ENCODE data around the gene MED10.

The MED10 gene, protein sequence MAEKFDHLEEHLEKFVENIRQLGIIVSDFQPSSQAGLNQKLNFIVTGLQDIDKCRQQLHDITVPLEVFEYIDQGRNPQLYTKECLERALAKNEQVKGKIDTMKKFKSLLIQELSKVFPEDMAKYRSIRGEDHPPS

DNA sequence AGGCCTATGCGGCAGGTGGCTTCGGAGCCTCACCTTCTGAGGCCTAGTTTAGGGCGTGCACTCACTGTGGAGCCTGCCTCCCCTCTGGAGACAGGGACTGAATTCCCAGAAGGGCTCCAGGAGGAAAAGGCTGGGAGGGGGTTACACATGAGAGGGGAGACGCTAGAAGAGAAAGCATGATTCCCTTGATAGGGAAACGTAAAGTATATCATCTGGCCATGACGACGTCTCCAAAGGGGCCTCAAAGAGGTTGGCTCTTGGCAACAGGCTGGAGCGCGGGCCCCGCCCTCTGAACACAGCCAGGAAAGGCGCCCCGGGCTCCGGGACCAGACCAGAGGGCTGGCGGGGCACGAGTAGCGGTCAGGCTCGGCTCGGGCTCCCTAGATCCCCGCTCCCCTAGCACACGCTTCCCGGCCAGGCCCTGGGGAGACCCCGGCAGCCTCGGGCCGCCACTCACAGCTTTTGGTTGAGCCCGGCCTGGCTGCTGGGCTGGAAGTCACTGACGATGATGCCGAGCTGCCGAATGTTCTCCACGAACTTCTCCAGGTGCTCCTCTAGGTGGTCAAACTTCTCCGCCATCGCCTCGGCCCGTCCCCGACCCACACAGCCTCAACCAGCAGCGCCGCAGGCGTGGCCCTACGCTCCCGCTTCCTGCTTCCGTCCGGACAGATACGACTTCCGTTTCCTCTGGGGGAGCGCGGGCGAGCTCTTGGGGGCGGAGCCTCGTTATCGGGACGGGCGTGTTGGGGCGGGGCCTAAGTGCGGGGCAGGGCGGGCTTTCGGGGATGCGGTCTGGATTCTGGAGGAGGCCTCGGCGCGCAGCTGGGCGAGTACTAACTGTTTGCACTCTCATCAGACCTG lies at the start of gene MED10:
MED10 (minus strand) TSS at position 643 of the 861 bp plus-strand sequence; CDS start at position 579, 64 bp downstream.
- DNase-seq (ENCODE audit: low read depth) = peak; percentile 56

DNA sequence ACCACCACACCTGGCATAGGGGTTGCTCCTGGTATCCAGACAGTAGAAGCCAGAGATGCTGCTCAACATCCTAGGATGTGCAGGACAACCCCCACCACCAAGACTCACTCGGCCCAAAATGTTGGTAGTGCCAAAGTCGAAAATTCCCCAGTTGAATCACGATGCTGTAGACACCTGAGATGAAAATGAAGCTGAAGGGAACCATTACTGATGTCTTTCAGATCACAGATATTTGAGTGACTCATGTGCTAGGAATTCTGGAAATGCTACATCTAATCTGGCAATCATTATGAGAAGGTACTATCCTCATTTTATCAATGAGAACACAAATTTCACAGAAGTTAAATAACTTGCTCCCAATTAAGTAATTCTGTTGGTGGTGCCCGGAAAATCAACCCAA lies 49.3 kb upstream of the MED10 start:
- DNase-seq (ENCODE audit: low read depth) = no peak

DNA sequence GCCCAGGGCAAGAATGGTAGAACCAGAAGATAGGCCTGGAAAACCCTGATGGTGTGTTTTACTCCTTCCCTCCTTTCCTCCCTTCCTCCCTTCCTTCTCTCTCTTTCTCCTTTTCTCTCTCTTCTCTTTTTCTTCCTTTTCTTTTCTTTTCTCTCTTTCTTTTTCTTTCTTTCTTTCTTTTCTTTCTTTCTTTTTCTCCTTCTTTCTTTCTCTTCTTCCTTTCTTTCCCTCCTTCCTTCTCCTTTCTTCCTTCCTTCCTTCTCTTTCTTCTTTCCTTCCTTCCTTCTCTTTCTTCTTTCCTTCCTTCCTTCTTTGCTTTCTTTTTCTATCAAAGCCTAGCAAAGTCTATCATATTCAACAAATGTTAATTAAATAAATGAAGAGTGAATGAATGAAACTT lies 46.4 kb upstream of the MED10 start:
- no peak for DNase-seq (ENCODE audit: low read depth)

DNA sequence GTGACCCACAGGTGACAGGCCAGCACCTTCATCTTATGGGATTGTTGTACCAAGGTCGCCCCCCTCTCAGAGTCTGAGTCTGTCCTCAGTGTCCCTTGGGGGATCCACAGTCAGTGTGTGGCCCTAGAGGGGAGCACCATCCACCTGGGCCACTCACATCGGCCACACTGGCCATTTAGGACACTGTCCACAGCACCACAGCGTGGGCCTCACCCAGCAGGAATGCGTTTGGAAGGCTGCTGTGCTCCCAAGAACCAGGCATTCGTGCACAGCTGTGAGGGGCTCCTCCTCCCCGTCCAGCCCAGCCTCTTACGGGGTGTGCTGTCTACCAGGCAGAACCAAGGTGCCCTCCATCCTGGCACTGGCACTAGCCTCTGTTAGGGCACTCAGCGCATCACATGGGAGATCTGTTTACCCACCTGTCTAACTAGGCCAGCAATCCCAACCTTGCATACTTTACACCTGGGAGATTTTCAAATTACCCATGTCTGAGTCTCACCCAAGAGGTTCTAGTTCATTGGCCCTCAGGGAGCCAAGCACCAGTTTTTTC lies 45.8 kb upstream of the MED10 start:
- DNase-seq (ENCODE audit: low read depth) = no peak

DNA sequence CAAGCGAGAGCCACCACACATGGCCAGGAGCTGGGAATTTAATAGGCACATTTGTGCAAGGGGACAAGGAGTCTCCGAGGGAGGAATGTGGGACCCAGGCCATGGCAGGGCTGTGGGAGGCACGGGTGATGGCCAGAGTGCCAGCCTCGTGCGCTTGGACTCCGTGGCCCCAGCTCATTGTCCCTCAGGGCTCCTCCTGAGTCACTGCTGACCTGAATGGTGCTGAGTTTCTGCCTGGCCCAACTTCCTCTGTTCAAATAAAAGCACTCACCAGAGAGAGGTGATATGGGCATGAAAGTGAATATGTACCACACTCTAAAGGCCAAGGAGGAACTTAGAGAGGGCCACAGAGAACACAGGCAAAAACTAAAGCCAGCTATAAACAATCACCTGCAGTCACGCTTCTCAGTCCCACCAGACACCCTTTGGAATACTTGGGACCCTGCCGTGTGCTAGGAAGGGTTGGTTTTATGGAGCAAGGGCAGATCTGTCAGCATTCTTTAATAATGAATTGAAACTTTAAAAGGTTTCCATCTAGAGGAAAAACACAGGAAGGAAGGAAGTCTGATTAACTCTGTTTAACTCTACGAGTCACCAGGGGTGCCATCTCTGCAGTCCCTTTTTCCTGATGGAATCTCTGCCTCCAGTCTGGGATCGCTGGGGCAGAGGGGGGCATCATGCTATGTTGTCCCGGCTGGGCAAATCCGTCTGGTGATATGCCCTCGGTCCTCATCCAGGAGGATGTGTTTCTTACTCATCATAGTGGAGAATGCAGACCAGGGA lies 45.2 kb upstream of the MED10 start:
- DNase-seq (ENCODE audit: low read depth) = no peak

DNA sequence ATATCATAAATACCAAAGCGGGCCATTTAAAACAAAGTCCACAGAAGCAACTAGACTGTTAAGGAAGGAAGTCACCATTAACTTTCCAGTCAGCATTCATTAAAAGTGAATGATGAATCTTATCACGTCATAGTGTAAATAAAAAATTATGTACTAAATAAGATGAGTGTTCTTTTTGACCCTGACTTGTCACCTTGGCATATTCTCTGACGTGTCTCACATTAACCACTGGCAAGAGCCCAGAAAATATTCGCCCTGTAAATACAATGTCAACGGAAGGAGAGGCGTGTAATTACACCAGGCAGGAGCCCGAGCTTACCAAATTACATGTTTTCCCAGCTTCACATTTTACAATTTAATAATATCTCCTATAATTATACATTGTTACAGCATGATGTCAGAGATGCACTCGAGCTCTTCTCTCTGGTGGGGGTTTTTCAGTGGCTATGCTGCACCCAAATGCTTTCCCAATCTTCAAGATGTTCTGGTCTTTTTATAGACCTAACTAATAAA lies 41.0 kb upstream of the MED10 start:
- DNase-seq (ENCODE audit: low read depth) = no peak

DNA sequence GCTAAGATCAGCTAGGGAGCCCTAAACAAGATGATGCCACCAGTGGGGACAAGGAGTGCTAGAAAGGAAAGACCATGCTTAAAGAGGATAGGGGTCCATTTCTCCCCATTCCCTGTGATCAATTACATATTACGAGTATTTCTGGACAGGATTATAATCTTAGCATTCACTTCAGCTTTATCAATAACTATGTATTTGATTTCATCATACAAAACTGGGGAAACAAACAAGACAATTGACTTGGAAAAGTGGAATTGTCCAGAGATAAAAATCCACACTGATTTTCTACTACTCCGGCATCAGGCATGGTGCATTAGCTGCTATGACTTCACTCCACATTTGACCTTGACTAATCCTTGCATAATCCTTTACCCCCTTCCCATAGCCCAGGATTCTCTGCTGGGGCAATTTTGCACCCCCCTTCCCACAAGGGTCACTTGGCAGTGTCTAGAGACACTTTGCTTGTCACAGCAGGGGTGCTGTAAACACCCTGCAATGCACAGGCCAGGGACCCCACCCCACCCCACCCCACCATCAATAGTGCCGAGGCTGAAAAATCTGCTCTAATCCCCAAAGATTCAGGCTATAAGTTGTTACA lies 40.4 kb upstream of the MED10 start:
- DNase-seq (ENCODE audit: low read depth) = no peak

DNA sequence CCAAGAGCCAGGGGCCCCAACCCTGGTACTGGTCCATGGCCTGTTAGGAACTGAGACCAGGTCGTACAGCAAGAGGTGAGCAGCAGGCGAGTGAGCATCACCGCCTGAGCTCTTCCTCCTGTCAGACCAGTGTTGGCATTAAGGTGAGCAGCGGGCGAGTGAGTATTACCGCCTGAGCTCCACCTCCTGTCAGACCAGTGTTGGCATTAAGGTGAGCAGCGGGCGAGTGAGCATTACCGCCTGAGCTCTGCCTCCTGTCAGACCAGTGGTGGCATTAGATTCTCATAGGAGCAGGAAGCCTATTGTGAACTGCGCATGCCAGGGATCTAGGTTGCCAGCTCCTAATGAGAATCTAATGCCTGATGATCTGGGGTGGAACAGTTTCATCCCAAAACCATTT lies 39.3 kb upstream of the MED10 start:
- DNase-seq (ENCODE audit: low read depth) = no peak

DNA sequence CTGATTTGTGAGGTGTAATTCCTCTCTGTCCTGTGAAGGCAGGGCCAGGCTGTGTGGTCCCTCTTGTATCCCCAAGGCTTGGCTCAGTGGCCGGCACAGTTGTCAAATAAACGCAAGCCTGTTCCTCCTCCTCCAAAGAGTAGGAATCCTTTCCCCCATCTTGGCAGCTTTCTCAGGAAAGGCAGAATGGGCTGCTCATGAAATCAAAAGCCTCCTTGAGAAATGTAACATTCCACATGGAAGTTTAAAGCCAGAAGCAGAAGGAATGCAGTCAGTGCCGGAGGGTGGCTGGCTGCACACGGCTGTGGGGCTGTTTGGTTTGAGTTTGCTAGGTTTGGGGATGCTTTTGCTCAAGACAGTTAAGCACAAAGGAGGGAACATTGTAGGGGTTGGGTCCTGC lies 34.5 kb upstream of the MED10 start:
- no peak for DNase-seq (ENCODE audit: low read depth)

DNA sequence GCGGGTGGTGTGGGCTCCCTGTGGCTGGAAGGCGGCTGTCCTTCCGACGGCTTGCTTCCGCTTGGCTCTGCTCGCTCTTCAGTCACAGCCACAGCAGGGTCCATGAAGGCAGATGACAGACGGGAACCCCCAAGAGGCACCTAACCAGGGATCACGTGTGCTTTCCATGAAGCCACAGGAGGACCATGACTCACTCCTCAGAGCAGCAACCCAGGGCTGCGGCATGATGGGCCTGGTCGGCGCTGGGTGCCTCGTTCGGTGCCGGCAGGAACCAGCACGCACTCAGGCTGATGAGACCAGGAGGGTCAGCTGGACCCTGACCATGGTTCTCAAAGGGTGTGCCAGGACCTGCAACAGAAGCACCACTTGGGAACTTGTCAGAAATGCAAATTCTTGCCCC lies 32.8 kb upstream of the MED10 start:
- DNase-seq (ENCODE audit: low read depth) = no peak

DNA sequence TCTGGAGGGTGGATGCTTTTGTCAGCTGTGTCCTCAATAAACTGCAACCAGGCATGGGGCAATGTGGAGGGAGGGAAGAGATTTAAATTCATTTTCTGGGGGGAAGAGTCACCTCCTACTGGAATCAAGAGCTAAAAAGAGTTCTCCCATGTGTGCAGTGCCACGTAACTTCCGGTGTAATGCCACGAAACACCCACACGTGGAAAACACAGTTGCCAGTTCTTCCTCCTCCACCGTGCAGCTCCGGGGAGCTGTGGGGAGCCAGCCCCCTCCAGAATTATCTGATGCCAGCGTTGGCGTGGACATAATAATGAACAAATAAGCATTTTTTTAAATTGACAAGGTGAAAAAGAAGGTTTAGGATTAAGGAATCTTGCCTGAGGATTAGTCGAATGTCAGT lies 32.1 kb upstream of the MED10 start:
- DNase-seq (ENCODE audit: low read depth) = no peak

DNA sequence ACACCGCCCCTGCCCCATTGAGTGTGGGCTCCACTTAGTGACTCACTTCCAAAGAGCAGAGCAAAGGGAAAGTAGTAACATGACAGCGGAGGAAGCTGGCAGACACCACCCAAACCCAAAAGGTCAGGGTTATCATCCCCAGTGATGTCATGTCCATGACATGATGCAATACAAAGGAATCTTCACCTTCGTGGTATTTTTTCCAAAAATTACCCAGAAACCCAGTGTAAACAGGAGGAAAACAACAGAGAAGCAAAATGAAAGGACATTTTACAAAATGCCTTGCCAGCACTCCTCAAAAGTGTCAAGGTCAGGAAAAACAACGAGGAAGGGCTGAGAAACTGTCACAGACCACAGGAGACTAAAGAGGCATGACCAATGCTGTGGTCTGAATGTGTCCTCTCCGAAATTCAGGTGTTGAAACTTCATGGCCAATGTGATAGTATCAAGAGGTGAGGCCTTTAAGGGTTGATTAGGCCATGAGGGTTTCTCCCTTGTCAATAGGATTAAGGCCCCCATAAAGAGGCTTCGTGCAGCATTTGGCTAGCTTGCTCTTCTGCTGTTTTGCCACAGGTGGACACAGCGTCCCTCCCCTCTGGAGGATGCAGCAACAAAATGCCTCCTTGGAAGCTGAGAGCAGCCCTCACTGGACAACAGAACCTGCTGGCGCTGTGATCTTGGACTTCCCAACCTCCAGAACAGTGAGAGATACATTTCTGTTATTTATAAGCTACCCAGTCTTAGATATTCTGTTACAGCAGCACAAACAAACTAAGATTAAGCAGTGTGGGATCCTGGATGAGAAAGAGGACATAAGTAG lies 30.5 kb upstream of the MED10 start:
- DNase-seq (ENCODE audit: low read depth) = no peak

DNA sequence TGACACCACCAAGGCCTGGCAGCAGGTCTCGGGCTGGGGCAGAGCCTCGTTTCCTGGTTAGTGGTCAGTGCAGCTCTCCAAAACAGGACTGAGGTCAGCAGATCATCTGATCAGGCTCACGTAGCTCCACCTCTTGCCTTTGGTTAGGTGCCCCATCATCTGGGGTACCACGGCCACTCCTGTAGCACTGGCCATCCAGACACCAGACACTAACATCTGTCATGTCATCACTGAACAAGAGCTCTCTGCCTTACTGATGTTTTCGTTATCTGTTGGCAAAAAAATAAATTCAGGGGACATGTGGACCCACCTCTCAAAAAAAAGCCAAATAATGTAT lies 29.9 kb upstream of the MED10 start:
- DNase-seq (ENCODE audit: low read depth) = no peak

DNA sequence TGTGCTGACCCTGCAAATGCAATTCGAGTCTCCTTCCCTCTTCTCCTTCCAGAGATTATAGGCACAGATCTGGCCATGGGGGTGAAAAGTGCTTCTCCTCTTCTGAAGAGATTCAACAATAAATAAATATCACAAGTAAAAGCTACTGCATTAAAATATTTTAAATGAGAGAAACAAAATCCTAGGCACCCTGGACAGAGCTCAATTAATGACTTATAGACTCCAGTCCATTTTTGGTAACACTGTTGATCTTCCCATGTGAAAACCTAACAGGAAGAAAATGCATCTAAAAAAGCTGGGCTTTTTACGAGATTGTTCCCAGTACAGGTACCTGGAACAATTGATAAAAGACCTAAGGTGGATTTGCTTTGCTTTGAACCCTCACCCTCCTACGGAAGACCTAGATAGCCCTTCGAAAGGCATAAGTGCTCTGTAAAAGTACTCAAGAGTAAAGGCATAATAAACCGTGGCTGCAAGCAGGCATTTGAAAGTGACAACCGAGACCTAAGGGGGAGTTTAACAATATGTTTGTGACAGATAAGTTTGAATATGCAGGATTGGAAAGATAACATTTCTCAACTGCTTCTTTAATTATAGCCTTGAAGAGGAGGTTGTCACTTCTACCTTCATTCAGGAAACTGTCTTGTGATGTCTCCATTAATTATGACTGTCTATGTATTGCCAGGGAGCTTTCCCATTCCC lies 29.4 kb upstream of the MED10 start:
- DNase-seq (ENCODE audit: low read depth) = no peak

DNA sequence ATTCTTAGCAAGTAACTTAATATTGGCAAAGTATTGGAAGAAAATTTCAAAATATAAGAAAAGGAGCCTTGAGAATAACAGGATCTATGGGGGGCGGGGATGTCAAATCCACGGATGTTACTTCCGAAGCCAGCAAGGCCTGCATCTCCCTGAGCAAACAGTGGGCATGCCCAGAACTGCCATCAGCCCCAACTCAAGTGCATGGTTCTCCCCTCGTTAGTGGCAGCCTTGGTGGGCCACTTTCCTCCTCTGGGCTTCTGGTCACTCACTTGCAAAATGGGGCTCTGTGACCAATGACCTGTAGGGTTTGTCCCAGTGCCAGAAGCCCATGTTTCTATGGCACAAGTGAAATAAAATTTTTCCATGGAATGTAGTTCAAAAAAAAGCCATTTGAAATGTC lies 27.2 kb upstream of the MED10 start:
- no peak for DNase-seq (ENCODE audit: low read depth)

DNA sequence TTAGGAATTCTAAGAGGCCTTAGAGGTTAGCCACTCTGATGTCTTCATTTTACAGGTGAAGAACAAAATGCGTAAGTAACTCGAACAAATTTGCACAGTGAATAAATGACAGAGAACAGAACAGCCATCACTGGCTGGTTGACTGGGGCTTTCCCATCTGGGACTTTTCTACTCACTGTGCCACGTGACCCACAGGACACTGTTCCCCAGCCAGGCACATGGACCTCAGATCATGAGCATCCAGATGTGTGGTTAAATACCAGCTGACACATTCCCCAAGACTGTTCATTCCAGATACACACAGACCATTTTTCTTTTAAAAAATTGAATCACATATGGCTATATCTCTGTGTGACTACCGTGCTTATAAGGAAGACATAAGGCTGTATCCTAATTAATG lies 25.8 kb upstream of the MED10 start:
- peak; percentile 21 for DNase-seq (ENCODE audit: low read depth)

DNA sequence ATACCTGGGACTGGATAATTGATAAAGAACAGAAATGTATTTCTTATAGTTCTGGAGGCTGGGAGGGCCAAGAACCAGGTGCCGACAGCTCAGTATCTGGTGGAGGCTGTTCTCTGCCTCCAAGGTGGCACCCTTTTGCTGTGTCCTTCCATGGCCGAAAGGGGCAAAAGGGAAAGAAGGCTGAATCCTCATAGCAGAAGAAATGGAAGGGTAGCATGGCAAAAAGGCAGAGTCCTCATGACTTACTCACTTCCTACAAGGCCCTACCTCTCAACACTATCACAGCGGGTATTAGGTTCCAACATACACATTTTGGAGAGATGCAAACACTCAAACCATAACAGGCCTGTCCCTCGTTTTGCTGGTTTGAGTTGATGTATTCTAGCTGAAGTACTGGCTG lies 25.1 kb upstream of the MED10 start:
- no peak for DNase-seq (ENCODE audit: low read depth)

DNA sequence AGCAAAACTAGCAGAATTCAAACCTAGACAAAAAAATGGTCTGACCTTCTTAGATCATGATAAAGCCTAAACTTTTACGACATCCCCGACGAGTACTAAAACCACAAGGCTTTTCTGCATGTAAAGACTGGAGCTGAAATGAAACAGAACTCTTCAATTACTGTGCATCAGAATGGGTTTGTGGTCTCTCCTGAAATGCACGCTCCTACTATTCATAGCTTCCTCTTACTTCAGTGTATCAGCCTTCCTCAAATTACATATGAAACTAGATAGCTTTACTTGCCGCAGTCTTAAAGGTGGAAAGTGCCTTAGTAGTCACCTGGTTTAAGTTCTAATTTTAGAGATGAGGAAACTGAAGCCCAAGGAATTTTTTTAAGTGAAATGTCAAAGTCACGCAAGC lies 24.6 kb upstream of the MED10 start:
- DNase-seq (ENCODE audit: low read depth) = no peak

DNA sequence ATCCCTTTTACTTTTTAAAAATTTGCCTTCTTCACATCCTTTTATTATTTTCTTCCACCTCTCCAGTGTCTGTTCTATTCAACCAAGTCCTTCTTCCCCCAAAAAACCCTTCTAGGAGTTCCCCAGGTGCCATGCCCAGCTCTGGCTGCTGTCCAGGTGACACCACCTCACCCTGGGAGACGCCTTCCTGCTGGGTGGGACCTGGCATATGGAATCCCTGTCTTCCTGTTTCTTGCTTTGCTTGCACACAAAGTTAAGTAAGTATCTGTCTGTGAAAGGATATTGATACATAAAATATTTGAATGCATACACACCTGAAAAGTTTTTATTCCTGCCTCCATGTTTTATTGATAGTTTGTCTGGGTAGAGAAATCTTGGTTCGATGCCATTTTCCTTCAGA lies 23.1 kb upstream of the MED10 start:
- DNase-seq (ENCODE audit: low read depth) = no peak

DNA sequence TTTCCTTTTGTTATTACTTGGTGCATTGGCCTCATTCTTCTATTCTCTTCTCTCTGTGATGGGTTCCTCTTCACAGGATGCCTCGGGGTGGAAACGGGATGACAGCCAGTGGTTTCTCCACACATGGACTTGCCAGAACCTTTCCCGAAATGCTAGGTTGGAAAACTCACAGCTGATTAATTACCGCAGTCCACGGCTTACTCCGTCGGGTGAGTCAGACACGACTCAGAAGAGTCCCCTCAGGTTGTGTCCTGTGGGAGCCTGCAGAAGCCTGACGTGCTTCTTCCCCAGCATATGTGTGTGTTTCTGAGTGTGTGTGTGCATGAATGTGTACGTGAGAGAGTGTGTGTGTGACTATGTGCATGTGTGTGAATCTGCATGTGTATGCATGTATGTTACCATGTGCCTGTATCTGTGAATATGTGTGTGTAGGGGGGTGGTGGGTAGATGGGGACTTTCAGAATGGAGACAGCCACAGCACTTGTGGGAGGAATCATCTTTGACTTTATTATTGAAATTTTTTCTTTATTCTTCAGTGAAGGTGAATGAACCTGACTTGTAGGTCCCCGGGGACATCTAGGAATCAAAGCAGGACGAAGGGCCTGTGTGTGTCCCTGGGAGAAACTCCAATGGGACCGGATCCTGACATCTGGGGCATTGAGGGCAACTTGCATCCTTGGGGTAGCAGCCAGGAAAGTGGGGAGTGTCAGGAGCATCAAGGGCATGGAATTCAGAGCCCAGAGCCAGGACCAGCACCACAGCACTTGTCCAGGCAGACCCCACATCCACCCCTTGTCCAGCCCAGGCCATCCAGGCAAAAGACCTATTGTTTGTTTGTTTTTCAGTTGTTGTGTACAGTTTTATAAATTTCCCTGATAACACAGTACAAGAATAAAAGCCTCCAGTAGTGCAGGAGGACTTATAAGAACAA lies 21.9 kb upstream of the MED10 start:
- no peak for DNase-seq (ENCODE audit: low read depth)
